ENCODE results near the gene KRAS. TPM values are rescaled to one million over a fixed set of nuclear protein-coding genes. Genes with fewer than 3 reads are reported as not detected.

The KRAS gene
- total and polyA plus RNA-seq, 4 experiments from 2014 or later = 31.6 to 52.4 (median 34.6) TPM

DNA sequence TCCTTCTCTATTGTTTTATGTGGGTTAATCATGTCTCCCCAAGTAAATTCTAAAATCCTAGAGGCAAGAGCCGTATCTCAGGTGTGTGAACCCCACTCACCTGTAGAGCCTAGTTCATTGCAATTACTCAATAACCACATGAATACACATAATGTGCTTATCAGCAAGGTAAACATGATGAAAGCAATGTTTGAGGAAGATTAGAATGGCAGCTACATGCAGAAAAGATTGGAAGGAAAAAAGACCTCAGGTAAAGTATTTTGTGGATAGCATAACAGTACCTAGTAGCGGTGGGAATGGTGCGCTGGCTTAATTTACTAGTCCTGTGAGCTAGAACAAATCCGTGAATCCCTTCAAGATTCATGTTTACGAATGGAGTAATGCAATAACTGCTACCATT, 5.3 kb upstream of the KRAS start:
- H3K9me3 Mint-ChIP-seq = peaks cover 0 to 7% (median 0%) of the 10 kb centered on the region in 8 donors
- H3K27me3 ChIP-seq (ENCODE audit: insufficient read depth, low read length) = no peaks in the 10 kb centered on the region
- DNase-seq = no peak
- ChIA-PET POLR2A (ENCODE audit: partially characterized antibody) (interaction anchor here (0.9 to 1.5 kb wide), 2 partner anchors 21 to 132 kb away, joined by 3 to 4 read pairs; no protein-coding TSS in a partner anchor), CTCF (ENCODE audit: partially characterized antibody) (interaction anchor here (1.0 to 1.4 kb wide), 2 partner anchors 15 to 22 kb away, joined by 3 read pairs; no protein-coding TSS in a partner anchor)
- H3K36me3 ChIP-seq (ENCODE audit: insufficient read depth, low read length) = no peaks in the 10 kb centered on the region
- intact Hi-C loops (cut with micrococcal nuclease) = no loop called here
- H3K27ac ChIP-seq (ENCODE audit: low read depth, low read length) = no peak overlapping the region
- H3K4me1 Mint-ChIP-seq = peaks cover 6 to 25% (median 18%) of the 10 kb centered on the region in 4 donors
- no peak overlapping the region for H3K27ac Mint-ChIP-seq
- H3K4me1 ChIP-seq (ENCODE audit: insufficient read depth, low read length) = peaks cover 6% of the 10 kb centered on the region
- H3K9me3 ChIP-seq (ENCODE audit: control insufficient read depth in 1 of 2, low read length in 2 of 2) = no peaks in the 10 kb centered on the region
- no peaks in the 10 kb centered on the region for H3K36me3 Mint-ChIP-seq
- peaks cover 0 to 7% of the 10 kb centered on the region in 2 donors for H3K27me3 Mint-ChIP-seq
- no peak overlapping the region for H3K4me3 ChIP-seq (ENCODE audit: low read length in 2 of 2)
- no peak overlapping the region for H3K4me3 Mint-ChIP-seq

DNA sequence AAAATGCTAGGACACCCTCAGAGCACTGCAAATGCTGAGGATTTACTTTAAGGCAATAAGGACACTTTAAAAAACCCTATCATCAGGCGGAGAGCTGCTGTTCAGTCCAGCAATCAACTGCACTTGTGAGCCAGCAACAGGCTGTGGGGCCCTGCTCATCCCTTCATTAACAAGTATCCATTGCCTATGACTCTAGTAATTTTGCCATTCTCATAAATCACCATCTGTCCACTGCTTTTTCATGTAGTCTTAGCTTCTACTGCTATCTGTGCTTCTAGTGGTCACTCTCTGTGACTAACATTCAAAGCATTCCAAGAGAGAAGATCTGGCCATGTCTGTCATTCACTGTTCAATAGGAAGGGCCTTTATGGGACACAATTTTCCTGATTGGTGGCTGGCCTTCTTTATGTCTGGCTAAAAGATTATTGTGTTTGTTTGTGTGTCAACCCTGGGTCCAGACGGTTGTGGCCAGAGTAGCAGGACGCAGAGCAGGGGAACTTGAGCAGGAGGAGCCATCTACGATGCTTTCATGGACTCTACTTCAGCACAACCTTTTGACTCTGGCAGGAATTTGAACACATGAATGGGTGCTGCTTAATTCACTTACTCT, 3.6 kb upstream of the KRAS start:
- ChIA-PET CTCF (ENCODE audit: partially characterized antibody) (interaction anchor here (1.2 kb wide), 1 partner anchor 13 kb away, joined by 4 read pairs; no protein-coding TSS in a partner anchor), POLR2A (ENCODE audit: partially characterized antibody) (interaction anchor here (0.6 to 4.0 kb wide), 2 partner anchors 124 to 135 kb away, joined by 4 to 35 read pairs; no protein-coding TSS in a partner anchor)
- Mint-ChIP-seq H3K9me3 (peaks cover 0 to 2% (median 0%) of the 10 kb centered on the region in 8 donors), H3K4me1 (peaks cover 8 to 35% (median 24%) of the 10 kb centered on the region in 4 donors), H3K27me3 (no peaks in the 10 kb centered on the region), H3K36me3 (peaks cover 0 to 8% of the 10 kb centered on the region in 2 donors), H3K4me3 (no peak overlapping the region), H3K27ac (peak overlapping the region in 5 of 7 donors; percentile 13 to 91 (median 48))
- no peak for DNase-seq
- H3K4me3 ChIP-seq (ENCODE audit: low read length in 2 of 2) = no peak overlapping the region
- H3K27me3 ChIP-seq (ENCODE audit: insufficient read depth, low read length) = no peaks in the 10 kb centered on the region
- no peak overlapping the region for H3K27ac ChIP-seq (ENCODE audit: low read depth, low read length)
- intact Hi-C loops (cut with micrococcal nuclease) = no loop called here
- no peaks in the 10 kb centered on the region for H3K9me3 ChIP-seq (ENCODE audit: control insufficient read depth in 1 of 2, low read length in 2 of 2)
- no peaks in the 10 kb centered on the region for H3K36me3 ChIP-seq (ENCODE audit: insufficient read depth, low read length)
- peaks cover 13% of the 10 kb centered on the region for H3K4me1 ChIP-seq (ENCODE audit: insufficient read depth, low read length)

GRCh38 chr12:25253371-25254068, 2.8 kb upstream of the KRAS start:
- intact Hi-C loops (cut with micrococcal nuclease) = no loop called here
- H3K4me3 ChIP-seq (ENCODE audit: low read length in 2 of 2) = no peak overlapping the region
- DNase-seq = no peak
- no peaks in the 10 kb centered on the region for H3K27me3 ChIP-seq (ENCODE audit: insufficient read depth, low read length)
- ChIA-PET POLR2A (ENCODE audit: partially characterized antibody) (interaction anchor here (3.2 to 4.0 kb wide), 2 partner anchors 13 to 125 kb away, joined by 34 to 35 read pairs; no protein-coding TSS in a partner anchor), CTCF (ENCODE audit: partially characterized antibody) (interaction anchor here (1.0 to 2.3 kb wide), 3 partner anchors 12 to 130 kb away, joined by 3 to 14 read pairs (median 4); no protein-coding TSS in a partner anchor)
- Mint-ChIP-seq H3K4me3 (peak overlapping the region in 5 of 8 donors; percentile 1 to 34 (median 10)), H3K27ac (peak overlapping the region; percentile 13 to 91 (median 62)), H3K4me1 (peaks cover 8 to 42% (median 28%) of the 10 kb centered on the region in 4 donors), H3K27me3 (no peaks in the 10 kb centered on the region), H3K9me3 (peaks cover 0 to 2% (median 0%) of the 10 kb centered on the region in 8 donors), H3K36me3 (peaks cover 0 to 9% of the 10 kb centered on the region in 2 donors)
- H3K36me3 ChIP-seq (ENCODE audit: insufficient read depth, low read length) = no peaks in the 10 kb centered on the region
- peaks cover 22% of the 10 kb centered on the region for H3K4me1 ChIP-seq (ENCODE audit: insufficient read depth, low read length)
- no peaks in the 10 kb centered on the region for H3K9me3 ChIP-seq (ENCODE audit: control insufficient read depth in 1 of 2, low read length in 2 of 2)
- no peak overlapping the region for H3K27ac ChIP-seq (ENCODE audit: low read depth, low read length)

GRCh38 chr12:25252946-25253345, 2.2 kb upstream of the KRAS start:
- Mint-ChIP-seq H3K4me1 (peaks cover 8 to 46% (median 31%) of the 10 kb centered on the region in 4 donors), H3K27ac (peak overlapping the region in 6 of 7 donors; percentile 38 to 91 (median 64)), H3K9me3 (peaks cover 0 to 2% (median 0%) of the 10 kb centered on the region in 8 donors), H3K4me3 (peak overlapping the region in 2 of 8 donors; percentile 16 to 75), H3K27me3 (no peaks in the 10 kb centered on the region), H3K36me3 (peaks cover 0 to 12% of the 10 kb centered on the region in 2 donors)
- intact Hi-C loops (cut with micrococcal nuclease) = no loop called here
- ChIA-PET POLR2A (ENCODE audit: partially characterized antibody) (interaction anchor here (3.2 to 4.0 kb wide), 2 partner anchors 12 to 126 kb away, joined by 34 to 35 read pairs; no protein-coding TSS in a partner anchor), CTCF (ENCODE audit: partially characterized antibody) (interaction anchor here (1.0 to 2.3 kb wide), 2 partner anchors 12 to 130 kb away, joined by 3 to 14 read pairs; no protein-coding TSS in a partner anchor)
- no peak for DNase-seq
- Histone ChIP-seq H3K27ac (ENCODE audit: low read depth, low read length) (no peak overlapping the region), H3K9me3 (ENCODE audit: control insufficient read depth in 1 of 2, low read length in 2 of 2) (no peaks in the 10 kb centered on the region), H3K4me3 (ENCODE audit: low read length in 2 of 2) (no peak overlapping the region), H3K36me3 (ENCODE audit: insufficient read depth, low read length) (no peaks in the 10 kb centered on the region), H3K27me3 (ENCODE audit: insufficient read depth, low read length) (no peaks in the 10 kb centered on the region), H3K4me1 (ENCODE audit: insufficient read depth, low read length) (peaks cover 28% of the 10 kb centered on the region)

GRCh38 chr12:25251769-25252168, 1.0 kb upstream of the KRAS start:
- CTCF ChIA-PET (ENCODE audit: partially characterized antibody) = interaction anchor here (0.6 to 2.3 kb wide), 2 partner anchors 11 to 128 kb away, joined by 3 to 14 read pairs; no protein-coding TSS in a partner anchor
- peaks cover 0 to 2% (median 0%) of the 10 kb centered on the region in 8 donors for H3K9me3 Mint-ChIP-seq
- H3K9me3 ChIP-seq (ENCODE audit: control insufficient read depth in 1 of 2, low read length in 2 of 2) = no peaks in the 10 kb centered on the region
- no peaks in the 10 kb centered on the region for H3K27me3 Mint-ChIP-seq
- no peak for DNase-seq
- POLR2A ChIA-PET (ENCODE audit: partially characterized antibody) = interaction anchor here (1.1 to 4.0 kb wide), 9 partner anchors 11 to 199 kb away, joined by 3 to 35 read pairs (median 7); partner anchors contain the start of genes DNAI7 and ETFRF1
- no peaks in the 10 kb centered on the region for H3K27me3 ChIP-seq (ENCODE audit: insufficient read depth, low read length)
- peak overlapping the region; percentile 72 to 98 (median 88) for H3K27ac Mint-ChIP-seq
- no peaks in the 10 kb centered on the region for H3K36me3 ChIP-seq (ENCODE audit: insufficient read depth, low read length)
- peaks cover 33% of the 10 kb centered on the region for H3K4me1 ChIP-seq (ENCODE audit: insufficient read depth, low read length)
- peak overlapping the region; percentile 20 to 67 for H3K4me3 ChIP-seq (ENCODE audit: low read length in 2 of 2)
- H3K36me3 Mint-ChIP-seq = peaks cover 5 to 18% of the 10 kb centered on the region in 2 donors
- H3K4me3 Mint-ChIP-seq = peak overlapping the region; percentile 63 to 94 (median 82)
- H3K4me1 Mint-ChIP-seq = peaks cover 13 to 54% (median 38%) of the 10 kb centered on the region in 4 donors
- intact Hi-C loops (cut with micrococcal nuclease) = loop anchor here (2.0 kb wide), 3 partner anchors 29 to 199 kb away; a partner anchor contains a TSS
- H3K27ac ChIP-seq (ENCODE audit: low read depth, low read length) = peak overlapping the region; percentile 68

DNA sequence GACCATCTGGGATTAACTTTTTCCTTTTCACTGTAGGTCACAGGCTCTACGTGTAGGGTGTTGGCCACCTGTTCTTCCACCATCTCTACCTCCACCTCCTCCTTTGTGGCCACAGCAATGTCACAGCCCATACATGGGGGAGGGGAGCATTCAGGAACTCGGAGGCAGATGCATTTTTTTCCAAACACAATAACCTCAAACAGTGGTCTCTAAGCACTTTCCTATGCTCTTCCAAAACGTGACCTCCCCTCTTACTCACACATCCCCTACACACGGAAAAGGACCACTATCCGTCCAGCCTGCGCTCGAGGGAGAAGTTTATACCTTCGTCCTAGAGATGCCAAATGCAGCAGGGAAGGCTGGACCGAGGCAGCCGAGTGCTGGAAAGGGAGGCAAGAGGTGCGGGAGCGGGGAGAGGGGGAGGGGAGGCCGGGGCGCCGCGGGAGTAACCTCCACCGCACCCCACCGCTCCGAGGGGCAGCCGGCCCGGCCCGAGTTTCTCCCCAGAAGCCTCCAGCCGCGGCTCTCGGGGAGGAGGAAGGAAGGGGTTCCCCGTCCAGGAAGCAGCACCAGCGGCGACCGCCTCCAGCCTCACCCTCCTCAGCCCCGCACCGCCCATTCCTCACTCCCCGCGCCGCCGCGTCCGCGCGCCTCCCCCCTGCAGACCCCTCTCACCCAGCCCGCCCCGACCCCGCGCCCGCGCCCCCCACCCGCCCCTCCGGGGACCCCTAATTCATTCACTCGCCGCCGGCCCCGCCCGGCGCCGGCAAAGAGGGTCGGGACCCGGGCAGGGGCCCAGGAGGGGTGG, 594 bp downstream of the KRAS start:
- no peaks in the 10 kb centered on the region for H3K27me3 ChIP-seq (ENCODE audit: insufficient read depth, low read length)
- no peaks in the 10 kb centered on the region for H3K36me3 ChIP-seq (ENCODE audit: insufficient read depth, low read length)
- intact Hi-C loops (cut with micrococcal nuclease) = loop anchor here (1.0 to 2.0 kb wide), 5 partner anchors 9 to 197 kb away; partner anchors contain the start of genes DNAI7 and ETFRF1
- H3K4me3 ChIP-seq (ENCODE audit: low read length in 2 of 2) = peak overlapping the region; percentile 67 to 90
- peaks cover 38% of the 10 kb centered on the region for H3K4me1 ChIP-seq (ENCODE audit: insufficient read depth, low read length)
- H3K27me3 Mint-ChIP-seq = no peaks in the 10 kb centered on the region
- peaks cover 12 to 25% of the 10 kb centered on the region in 2 donors for H3K36me3 Mint-ChIP-seq
- peak overlapping the region; percentile 68 for H3K27ac ChIP-seq (ENCODE audit: low read depth, low read length)
- DNase-seq = peak; percentile 41 to 66 (median 51)
- peak overlapping the region; percentile 89 to 97 (median 95) for H3K27ac Mint-ChIP-seq
- peaks cover 19 to 65% (median 46%) of the 10 kb centered on the region in 4 donors for H3K4me1 Mint-ChIP-seq
- H3K9me3 ChIP-seq (ENCODE audit: control insufficient read depth in 1 of 2, low read length in 2 of 2) = no peaks in the 10 kb centered on the region
- no peaks in the 10 kb centered on the region for H3K9me3 Mint-ChIP-seq
- ChIA-PET POLR2A (ENCODE audit: partially characterized antibody) (interaction anchor here (1.0 to 4.0 kb wide), 18 partner anchors 10 to 198 kb away, joined by 3 to 35 read pairs (median 5); partner anchors contain the start of genes DNAI7 and ETFRF1), CTCF (ENCODE audit: partially characterized antibody) (interaction anchor here (1.0 to 1.9 kb wide), 5 partner anchors 9 to 138 kb away, joined by 4 to 19 read pairs (median 8); no protein-coding TSS in a partner anchor)
- peak overlapping the region; percentile 85 to 95 (median 92) for H3K4me3 Mint-ChIP-seq

Measured in CD4-positive, alpha-beta memory T cell (primary cell).